Activated T-helper 9 cell treated with anti-CD3 and anti-CD28 coated beads, Interleukin-2, amount 50 U/mL, for 16 hours (primary cell): ENCODE measurements around the gene TNS1.
"Not testable (repeated sequence)": the region's sequence is repeated elsewhere in the genome, so short reads cannot be mapped to it uniquely, and the experiment has no call there.

Experiments
- DNase-seq: peaks from one replicate; pipeline ENCODE4 v3.0.0-alpha.2; 2020; ENCODE audit warnings: low read depth

TNS1 gene

DNA sequence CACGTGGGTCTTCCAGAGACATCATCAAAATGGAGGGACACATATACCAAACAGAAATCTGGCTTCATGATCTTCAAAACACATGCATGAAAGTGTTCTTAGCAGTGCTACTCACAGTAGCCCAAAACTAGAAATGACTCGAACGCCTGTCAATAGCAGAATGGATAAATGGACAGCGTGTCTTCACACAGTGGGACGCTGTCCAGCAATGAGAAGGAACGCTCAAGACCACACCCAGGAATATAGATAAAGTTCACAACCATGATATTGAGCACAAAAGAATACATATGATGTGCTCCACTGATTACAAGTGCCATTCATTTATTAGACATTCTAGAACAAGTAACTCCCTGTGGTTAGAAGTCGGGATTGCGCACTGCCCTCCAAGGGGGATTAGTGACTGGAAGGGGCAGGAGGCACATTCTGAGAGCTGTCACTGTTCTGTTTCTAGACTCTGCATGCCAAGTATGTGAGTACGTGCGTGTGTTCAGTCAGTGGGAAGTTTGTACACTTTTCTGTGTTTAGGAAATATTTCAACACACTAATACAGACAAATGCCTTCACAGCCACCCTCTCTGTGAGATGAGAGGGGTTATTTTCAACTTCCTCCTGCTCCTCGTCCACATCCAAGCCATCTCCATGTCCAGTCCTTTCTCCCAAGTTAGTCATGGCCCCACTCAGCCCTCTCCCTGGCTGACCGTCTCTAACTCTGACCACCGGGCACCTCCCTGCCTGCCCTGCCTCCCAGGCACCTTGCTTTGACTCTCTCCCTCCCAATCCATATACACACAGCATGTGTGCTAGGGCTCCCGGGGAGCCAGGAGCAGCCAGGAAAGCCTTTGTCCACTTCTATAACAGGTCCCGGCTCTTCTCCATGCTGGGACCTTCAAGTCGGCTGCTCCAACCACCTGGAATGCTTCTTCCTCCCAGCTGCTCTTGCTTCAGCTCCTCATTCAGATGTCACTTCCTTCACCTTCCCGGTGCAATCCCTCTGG is 26.9 kb upstream of the TNS1 start:
- no peak for DNase-seq

DNA sequence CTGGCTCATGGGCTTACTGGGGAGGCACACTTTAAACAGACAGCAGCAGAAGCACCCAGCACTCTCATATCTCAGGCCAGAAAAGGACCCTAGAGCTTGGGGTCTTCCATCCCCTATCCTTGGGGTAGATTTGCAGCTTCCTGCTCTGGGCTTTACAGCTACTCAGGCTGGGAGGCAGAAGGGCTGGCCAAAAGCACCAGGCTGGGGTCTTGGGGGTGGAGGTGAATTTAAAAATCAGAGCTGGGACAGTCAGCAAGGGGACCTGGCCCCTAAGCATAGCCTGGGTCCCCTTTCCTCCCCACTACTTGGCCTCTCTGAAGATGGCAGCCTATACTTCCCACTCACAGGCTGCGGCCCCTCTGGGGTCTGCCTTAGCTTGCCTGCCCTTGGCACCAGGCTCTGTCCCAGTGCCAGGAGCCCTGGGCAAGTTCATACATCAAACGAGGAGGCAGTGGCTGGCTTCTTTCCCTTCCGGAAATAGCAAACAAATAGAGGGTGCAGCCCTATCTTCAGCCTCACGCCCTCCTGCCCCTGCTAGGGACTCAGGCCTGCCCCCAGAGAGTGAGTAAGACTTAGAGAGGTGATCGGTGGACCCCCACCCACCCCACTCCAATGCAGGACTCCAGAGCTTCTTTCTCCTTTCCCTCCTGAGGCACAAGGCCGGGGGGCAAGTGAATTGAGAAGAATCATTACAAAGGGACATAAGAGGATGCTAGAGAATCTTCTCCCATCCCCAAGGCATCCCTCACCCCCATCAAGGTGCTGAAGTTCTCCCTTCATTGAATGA is 26.0 kb upstream of the TNS1 start:
- no peak for DNase-seq

DNA sequence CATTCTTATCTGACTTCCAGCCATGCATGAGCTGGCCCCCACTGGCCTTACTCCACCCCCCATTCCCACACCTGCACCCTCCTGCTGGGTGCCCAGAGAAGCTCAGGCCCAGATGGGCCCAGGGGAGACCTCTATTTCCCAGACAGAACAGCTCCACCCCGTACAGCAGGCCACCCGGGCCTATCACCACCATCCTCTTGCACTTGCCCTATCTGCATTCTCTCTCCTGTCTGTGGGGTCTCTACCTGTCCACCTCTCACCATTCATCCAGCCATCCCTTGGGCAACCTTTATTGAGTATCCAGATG is 25.3 kb upstream of the TNS1 start:
- DNase-seq, result no peak

DNA sequence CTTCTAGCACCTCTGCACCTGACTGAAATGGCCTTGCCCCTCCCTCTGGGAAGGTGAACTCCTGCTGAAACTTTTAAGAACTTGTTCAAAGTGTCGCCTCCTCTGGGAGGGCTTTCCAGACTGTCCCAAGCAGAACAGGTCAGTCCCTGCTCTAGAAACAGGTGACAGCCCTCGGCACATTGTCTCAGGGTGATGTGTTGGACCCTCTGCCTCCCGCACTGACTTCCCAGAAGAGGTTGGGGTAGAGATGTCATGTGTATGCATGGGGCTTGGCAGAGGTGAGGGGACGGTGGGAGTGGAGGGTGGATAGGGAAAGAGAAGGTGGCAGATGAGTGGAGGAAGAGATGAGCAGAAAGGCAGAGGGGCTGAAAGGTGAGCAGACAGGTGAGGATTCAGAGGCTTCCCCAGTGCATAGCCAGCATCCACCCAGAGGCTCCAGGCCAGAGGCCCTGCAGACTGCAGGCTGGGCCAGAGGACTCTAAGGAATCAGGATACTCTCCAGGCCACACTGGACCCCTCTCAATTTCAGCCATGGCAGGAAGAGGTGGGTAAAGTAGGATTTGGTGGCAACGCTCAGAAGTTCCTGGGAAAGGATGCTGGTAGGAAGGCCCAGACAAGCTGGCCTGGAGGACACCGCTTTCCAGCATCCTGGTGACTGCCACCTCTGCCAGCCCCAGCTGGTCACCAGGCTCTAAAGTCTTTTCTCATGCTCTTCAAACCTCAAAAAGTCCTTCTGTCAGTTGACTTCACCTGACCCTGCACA is 24.8 kb upstream of the TNS1 start:
- no peak for DNase-seq

DNA sequence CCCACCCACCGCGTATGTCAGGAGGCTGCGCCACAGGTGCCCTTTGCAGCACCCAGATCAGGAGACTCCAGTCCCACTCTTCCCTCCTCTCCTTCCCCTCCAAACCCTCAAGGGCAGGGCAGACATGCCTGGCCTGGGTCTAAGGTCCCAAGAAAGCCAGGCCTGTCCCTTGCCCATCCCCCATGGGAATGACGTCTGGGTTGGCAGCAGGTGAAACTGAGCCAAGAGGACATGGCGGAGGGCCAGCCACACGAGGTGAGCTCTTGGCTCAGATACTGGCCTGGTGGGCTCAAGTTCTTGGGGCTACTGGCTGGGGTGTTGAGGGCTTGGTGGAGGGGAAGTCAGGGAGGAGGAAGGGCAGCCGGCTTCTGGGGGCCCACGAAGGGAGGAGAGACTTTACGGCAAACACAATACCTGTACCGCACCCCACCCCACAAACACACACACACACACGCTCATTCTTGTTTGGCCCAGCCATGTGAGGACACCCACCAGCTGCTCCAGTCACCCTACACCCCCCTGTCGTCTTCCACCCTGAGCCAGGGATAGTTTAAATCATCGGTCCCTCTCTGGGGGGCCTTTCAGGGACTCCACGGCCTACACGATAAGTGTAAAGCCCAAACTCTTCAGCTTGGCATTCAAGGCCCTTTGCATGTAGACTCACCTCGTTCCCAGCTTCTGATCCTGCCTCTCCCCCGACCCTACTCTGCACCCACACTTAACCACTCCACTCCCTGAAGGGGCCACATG is 24.1 kb upstream of the TNS1 start:
- DNase-seq, result no peak

DNA sequence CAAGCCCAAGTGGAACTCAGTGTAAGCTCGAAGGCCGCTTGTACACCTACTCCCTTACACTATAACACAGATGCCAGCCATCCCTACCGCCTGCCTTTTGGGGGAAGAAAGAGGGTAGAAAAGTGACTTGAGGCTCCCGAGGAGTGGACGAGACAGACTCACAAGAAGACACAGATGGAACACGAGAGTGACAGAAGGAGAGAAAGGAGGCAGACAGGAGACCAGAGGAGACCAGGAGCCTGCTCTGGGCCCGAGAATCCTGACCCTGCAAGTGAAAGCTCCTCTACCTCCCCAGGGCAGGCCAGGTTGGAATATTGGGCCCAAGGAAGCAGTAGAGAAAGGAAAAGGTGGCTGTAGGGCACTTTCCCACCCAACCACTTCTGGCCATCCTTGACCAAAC is 23.4 kb upstream of the TNS1 start:
- DNase-seq, result no peak

DNA sequence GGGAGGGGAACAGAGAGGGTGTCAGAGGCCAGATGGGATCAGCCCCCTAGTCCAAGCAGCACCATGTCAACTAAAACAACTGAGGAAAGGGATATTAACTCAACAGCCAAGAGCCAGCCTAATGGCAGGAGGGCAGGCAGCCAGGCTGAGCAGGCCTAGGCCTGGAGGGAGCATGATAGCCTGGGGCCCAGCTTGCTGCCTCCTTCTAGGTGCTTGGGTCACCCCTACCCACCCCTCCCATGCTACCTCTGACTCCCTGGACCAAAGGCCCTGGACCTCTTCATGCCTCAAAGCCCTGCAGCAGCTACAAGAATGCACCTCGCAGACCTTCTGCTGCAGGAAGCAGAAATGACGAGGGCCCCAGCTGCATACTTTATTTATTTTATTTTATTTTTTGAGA is 22.1 kb upstream of the TNS1 start:
- no peak for DNase-seq

DNA sequence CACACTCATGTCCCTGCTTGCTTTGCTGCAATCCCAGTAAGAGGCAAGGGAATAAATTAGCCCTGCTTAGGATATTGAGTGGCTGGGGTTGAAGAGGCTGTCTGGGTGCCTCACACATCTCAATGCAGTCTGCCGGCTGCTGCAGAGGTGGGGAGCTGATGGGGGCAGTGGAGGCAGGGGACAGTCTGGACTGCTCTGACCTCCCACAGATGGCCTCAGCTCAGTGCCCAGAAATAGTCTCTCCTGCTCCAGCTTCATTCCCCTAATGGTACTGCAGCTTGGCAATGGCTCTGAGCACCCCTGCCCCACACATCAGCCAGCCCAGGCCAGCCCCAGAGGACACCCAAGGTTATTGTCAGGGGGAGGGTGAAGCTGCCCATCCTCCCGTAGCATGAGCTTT is 21.5 kb upstream of the TNS1 start:
- no peak for DNase-seq

DNA sequence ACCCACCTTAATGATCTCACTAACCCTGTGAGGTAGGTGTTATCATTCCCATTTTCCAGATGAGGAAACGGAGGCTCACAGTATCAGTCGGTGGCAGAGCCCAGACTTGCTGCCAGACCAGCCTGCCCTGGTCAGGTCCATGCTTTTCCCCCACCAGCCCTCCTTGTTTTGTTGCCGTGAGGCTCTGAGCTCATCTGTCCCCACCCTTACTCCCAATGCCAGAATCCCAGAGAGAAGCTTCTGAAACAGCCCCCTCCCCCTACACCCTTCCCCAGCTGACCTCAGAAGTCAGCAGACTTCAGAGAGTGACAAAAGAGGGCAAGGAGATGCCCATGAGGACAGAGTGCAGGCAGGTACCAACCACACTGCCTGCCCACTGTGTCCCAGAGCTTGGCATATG is 20.8 kb upstream of the TNS1 start:
- DNase-seq, result no peak

DNA sequence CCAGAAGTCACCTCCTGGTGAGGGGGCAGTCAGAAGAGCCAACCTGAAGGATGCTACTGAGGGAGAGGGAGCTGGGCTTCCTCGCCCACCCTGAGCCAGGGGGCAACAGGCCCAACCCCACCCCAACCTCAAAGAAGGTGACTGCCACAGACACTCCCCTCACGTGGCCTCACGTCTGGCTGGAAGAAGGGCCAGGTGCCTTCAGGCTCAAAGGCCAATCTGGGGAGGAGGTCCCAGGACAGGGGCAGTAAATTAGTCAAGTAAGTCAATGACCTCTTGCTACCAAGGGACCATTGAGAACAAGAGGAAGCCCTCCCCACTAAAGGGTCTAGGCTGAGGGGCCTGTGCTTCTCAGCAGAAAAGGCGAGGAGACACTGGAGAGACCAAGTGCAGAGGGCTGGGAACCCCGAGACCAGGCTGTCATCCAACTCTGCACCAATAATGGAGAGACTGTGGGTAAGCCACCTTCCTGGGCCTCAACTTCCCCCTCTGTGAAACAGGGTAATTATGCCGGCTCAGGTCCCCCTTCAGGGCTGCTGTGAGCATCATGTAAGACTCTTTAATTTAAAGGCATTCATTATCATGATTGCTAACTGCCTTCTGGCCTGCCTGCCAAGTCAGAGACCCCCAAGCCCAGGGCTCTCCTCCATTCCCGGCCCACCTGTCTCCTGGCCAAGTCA is 20.2 kb upstream of the TNS1 start:
- DNase-seq, result no peak

DNA sequence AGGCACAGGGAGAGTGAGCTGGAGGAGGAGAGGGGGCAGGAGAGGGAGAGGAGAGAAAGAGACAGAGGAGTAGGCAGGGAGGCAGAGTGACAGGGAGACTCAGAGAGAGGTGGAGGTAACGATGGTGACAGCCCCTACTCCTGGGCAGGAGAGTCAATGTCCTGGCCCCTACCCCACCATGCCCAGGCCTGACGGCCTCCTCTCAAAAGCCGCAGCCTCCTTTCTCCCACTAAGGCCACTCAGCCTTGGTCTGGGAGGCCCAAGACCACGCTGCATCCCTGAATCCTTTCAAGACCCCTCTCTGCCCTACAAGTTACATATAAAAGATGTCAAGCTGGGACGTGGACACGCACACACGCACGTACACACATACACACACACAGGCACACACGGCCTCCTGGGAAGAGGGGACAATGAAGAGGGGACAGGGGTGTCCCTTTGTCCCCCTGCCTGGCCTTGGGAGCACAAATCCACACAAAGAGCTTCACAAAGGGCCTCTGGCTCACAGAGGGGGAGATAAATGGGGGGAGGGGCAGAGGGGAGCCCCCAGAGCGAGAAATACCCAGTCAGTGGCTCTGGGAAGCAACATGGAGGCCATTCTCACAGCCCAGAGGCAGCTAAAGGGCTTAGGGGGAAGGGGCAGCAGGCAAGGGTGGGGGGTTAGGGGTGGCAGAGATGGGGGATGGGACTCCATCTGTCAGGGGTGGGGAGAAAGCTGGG is 19.5 kb upstream of the TNS1 start:
- DNase-seq, result no peak

DNA sequence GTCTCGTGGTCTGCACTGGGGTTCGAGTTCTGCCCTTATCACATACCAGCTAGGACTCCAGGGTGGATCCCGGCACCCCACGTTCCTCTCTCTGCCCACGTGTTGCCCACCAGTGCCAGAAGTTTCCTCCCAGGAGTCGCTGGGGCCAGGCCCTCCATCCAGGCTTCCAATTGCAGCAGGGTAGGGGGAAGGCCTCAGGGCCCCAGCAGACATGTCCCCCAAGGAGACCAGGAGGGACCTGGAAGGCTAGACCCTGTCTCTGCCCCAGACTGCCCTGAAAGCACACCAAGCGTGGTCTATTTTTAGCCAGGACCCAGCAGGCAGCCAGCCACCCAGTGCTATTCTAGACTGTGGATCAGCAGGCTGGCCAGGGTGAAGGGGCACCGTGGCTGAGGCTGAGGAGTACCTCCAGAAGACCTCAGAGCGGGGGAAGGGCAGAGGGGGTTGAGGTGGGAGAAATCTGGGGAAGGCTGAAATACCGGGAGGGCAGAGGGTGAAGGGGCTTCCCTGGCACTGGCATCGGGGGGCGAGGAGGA is 18.8 kb upstream of the TNS1 start:
- DNase-seq, result no peak

DNA sequence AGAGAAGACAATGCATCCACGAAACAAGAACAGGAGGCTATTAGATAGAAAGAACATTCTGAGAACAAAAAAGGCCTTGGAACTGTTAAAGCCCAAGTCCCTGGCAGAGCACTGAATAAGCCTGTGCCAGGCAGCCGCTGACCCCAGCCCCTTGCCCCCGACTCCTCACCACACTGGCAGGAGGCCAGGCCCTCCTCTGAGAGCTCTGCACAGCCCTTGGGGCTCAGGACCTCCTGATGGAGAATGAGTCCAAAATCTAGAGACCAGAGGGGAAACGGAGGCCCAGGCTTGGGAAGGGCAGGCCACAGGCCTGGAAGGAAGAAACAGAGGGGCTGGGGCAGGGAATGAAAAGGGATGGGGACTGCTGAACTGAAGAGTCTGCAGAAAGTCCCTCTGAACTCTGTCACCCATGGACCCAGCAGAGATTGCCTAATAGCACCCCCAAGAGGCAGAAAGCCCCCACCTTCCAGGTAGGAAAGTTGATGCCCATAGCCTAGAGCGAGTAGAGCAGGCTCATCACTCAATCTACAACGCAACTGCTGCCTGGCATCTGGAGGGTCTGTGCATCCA is 18.3 kb upstream of the TNS1 start:
- DNase-seq, result no peak

DNA sequence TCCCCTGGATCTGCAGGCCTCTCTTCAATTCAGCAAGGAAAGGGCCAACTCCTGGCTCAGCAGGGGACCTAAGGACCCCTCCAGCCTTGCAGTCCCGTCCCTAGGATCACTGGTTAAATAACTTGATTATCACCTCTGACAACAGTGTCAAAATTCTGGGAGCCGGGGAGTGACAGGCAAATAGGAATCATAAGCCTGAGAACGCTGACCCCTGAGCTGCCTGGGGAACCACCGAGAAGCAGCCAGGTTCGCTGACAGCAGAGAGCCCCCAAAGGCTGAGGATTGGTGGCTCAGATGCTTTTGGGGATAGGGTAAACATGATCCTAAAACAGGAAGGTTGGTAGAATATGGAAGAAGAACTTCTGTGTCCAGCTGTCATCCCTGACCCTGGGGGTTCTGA is 17.5 kb upstream of the TNS1 start:
- no peak for DNase-seq

DNA sequence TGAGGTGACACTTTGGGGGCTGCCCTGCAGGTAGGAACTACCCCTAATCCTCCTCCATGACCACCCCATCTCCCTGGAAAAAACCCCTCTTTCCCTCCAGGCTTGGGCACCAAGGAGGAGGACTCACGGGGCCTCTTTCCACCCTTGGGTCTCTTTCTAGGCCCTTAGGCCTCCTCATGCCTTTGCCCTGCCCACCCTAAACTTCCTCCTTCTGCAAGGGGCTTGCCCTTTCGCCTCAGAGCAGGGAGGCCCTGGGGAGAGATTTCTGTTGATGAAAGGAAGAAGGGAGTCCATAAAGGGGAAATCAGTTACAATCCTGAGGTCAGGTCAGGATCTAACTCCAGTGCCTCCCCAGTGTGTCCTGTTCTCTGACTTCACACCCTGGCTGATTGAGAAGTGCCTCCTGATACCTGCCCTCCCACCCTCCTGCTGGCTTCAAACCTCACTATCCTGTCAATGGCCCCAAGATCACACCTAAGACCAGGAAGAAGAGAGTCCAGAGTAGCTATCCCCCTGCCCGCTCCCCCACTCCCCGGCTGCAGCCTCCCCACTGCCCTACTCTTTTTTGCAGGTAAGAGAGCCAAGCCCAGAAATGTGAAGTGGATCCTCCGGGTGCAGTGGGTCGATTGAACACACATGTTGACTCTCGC is 16.7 kb upstream of the TNS1 start:
- DNase-seq, result no peak

DNA sequence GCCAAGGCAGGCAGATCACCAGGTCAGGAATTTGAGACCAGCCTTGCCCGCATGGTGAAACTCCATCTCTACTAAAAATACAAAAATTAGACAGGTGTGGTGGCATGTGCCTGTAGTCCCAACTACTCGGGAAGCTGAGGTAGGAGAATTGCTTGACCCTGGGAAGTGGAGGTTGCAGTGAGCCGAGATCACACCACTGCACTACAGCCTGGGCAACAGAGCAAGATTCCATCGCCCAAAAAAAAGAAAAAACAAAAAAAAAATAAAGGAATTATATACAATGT is 16.0 kb upstream of the TNS1 start:
- not testable (repeated sequence) for DNase-seq

DNA sequence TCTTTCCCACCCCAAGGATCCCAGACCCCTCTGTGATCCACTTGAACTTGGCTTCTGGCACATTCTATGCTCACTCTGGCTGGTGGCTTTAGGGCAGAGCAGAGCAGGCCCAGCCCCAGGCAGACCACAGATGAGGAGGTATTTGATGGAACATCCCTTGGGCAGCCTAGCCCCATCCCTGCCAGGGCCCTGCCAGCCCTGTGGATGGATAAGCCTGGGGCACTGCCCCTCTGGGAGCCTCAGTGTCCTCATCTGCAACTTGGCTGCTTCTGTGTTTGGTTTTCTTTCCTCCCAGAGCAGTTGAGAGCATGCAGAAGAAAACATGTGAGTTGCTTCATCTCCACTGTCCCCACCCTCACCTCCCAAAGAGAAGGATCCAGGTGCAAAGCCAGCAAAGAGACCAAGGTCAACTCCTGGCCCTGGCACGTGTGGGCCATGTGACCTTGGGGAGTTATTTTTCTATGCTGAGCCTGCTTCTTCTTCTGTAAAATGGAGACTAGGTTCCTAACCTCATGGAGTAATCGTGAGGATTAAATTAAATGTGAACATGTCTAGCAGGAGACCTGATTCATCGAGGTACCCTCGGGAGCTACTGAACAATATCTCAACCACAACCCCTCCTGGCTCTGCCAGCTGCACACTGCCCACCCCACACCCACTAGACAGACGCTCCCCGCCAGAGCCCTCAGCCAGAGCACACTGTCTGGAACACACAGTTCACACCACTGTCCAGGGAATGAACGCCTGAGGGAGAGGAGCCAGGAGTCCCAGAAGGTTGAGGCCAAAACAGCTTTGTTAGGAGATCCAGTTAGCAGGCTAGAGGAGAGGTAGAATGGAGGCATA is 14.6 kb upstream of the TNS1 start:
- no peak for DNase-seq

DNA sequence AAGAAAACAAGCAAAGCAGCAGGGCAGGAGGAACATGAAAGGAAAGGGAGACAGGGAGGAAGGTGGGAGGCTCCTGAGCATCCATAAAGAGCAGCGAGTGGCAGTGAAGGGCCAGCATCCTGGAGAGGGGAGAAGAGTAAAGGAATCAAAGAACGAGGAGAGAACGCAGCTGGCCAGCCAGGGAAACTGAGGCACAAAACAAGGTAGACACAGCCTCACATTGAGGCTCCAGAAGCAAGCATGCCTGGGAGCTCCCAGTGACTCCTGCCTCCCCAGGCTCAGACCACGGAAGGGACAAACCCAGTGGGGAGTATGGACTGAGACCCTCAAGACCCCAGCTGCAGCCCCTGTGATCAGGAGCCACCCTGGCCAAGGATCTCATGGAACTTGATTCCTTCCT is 14.0 kb upstream of the TNS1 start:
- DNase-seq, result no peak
